Activated effector memory CD4-positive, alpha-beta T cell treated with anti-CD3 and anti-CD28 coated beads, Interleukin-2, amount 50 U/mL, for 16 hours (primary cell): ENCODE data around the gene DICER1.

ENCODE experiments used
- DNase-seq: peaks from one replicate; pipeline ENCODE4 v3.0.0-alpha.2; 2020

Gene DICER1

GRCh38 chr14:95078867-95079266 is 78.5 kb downstream of the DICER1 start:
- no peak for DNase-seq

- no peak for DNase-seq
These were observed 80.0 kb downstream of the DICER1 start for GRCh38 chr14:95077345-95077744.

DNA sequence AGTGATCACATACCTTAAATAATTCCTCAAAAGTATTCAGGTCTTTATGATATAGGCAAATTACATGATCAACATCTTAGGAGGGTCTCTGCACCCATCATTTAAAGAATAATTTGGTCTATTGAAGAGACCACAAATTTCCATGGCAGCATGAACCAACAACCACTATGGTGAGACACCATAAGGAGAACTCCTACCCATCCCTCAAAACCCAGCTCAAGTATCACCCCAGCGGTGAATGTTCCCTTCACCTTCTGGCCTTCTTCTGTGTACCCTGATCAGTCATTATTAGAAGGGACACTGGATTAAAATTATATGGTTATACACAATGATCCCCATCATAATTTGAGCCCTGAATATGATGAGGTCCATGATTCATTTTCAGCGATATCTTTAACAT is 81.5 kb downstream of the DICER1 start:
- DNase-seq: no peak

DNA sequence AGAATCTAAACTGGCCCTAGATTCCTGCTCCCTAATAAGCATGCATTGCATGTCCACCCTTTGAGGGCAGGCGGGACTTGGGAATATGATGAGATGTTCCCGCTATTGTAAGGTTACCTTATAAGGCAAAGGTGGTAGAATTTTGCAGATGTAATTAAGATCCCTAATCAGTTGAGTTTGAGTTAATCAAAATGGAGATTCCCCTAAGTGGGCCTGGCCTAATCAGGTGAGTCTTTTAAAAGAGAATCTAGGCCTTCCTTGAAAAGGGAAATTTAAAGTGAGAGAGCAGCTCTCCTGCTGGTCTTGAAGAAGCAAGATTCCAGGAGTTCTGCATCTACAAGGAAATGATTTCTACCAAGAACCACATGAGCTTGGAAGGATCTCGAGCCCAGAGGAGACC is 83.4 kb downstream of the DICER1 start:
- DNase-seq: no peak

DNA sequence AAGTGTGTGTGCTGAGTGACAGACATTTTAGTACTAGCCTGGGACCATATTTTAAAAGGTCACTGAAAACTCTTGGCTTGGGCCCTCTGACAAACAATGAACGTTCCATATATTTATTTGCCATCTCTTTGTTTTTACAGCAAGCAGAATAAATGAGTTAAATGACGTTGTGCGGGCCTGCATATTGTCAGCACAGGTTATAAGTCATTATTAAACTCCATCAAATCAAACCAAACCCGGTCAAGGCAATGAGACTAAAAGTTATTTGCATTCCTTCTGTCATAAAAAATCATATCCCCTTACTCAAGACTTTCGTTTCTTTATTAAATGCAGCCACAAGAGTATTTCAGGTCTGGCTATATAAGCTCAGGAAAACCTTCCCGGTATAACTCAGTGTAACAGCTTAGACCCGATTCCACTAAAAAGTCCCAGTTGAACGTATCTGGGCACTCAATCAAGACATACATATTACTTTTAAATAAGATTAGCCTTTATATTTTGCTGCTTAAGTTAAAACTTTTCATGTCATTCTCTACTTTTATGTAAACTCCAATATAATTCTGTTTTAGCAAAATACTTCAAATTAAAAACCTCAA is 84.9 kb downstream of the DICER1 start:
- no peak for DNase-seq

GRCh38 chr14:95071649-95072280 is 85.6 kb downstream of the DICER1 start:
- no peak for DNase-seq

- DNase-seq: no peak
These were observed 86.4 kb downstream of the DICER1 start for GRCh38 chr14:95070748-95071435.

- no peak for DNase-seq
These were observed 87.8 kb downstream of the DICER1 start for GRCh38 chr14:95069547-95069946.

- no peak for DNase-seq
These were observed 88.3 kb downstream of the DICER1 start for GRCh38 chr14:95069018-95069417.

- no peak for DNase-seq
These were observed 88.8 kb downstream of the DICER1 start for GRCh38 chr14:95068521-95068920.

- no peak for DNase-seq
These were observed 89.2 kb downstream of the DICER1 start for GRCh38 chr14:95068080-95068479.

DNA sequence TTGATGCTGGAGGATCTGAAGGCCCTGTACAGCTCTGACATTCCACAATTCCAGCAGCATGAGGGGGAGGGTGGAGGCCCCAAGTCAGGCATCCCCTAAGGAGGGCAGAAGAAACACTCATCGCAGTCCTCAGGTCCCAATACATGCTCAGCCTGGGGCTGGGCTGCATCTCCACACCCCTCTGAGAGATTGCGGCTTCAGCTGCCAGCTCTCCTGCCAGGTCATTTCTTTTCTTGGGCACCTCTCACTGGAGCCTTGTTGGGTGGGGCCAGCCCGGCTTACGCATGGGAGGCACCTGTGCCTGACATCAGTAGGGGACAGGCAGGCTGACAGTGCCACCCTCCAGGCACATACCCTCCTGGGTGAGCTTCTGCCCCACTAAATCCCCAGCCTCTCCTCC is 89.8 kb downstream of the DICER1 start:
- no peak for DNase-seq

DNA sequence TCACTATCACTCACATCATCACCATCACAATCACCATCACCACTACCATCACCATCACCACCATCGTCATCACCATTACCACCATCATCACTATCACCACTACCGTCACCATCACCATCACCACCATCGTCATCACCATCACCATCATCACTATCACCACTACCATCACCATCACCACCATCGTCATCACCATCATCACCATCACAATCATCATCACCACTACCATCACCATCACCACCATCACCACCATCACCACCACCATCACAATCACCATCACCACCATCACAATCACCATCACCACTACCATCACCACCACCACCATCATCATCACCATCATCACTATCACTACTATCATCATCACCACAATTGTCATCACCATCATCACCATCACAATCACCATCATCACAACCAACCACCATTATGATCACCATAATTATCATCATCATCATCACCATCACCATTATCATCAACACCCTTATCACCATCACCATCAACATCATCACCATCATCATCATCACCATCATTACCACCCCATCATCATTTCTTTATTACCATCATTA is 90.8 kb downstream of the DICER1 start:
- DNase-seq: no peak

DNA sequence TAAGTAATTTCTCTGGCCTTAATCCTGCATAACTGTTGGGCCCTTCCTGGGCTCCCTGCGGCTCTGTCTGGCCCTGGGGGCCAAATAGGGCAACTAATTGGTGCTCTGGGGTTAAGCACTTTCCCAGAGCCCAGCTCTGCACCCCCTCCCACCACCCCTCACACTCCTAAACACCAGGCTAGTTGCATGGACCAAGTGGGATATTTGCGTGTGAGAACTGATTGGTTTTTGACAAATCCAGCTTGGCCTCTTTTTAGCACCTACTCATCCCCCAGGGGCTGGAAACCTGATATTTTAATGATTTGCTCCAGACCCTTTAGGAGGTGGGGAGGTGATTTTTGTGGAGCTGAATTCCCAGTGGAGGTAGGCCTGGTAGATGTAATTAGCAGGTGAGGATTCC is 91.9 kb downstream of the DICER1 start:
- no peak for DNase-seq

DNA sequence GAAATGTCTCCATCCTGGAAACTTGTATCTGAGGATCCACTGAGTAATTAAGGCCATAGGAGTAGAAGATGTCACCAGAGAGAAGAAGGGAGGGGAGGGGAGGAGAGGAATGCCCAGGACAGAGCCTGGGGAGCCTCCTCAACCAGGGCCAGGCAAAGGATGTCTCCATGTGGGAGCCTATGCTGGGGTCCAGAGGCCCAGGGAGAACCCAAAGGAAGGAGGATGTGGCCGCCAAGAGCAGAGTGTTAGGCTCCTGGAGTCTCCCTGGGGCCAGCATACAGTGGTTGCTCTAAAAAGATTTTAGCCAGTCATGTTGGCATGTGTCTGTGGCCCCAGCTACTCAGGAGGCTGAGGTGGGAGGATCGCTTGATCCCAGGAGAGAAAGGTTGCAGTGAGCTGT is 92.6 kb downstream of the DICER1 start:
- no peak for DNase-seq

DNA sequence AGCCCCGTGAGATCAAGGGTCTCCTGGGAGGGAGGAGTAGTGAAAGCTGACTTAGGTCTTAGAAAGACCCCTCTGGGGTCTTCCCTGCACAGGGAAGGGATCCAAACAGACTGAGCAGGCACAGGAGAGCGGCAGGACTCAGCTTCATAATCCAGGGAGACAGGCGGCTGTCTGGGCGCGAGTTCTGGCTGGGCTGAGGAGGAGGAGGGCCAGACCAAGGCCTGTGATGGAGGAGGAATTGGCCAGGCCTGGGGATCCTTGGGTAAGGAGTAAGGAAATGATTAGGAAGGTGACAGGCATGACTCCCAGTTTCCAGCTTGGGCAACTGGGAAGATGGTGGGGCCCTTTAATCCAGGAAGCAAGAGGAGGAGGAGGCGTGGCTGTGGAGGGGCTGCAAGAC is 93.1 kb downstream of the DICER1 start:
- DNase-seq: no peak

GRCh38 chr14:95063391-95063790 is 93.9 kb downstream of the DICER1 start:
- peak; percentile 12 for DNase-seq

GRCh38 chr14:95062946-95063345 is 94.4 kb downstream of the DICER1 start:
- peak; percentile 19 for DNase-seq

GRCh38 chr14:95062220-95062619 is 95.1 kb downstream of the DICER1 start:
- DNase-seq: peak; percentile 22

GRCh38 chr14:95061317-95062093 is 95.8 kb downstream of the DICER1 start:
- peak; percentile 58 for DNase-seq

- no peak for DNase-seq
These were observed 98.2 kb downstream of the DICER1 start for GRCh38 chr14:95059126-95059525.

DNA sequence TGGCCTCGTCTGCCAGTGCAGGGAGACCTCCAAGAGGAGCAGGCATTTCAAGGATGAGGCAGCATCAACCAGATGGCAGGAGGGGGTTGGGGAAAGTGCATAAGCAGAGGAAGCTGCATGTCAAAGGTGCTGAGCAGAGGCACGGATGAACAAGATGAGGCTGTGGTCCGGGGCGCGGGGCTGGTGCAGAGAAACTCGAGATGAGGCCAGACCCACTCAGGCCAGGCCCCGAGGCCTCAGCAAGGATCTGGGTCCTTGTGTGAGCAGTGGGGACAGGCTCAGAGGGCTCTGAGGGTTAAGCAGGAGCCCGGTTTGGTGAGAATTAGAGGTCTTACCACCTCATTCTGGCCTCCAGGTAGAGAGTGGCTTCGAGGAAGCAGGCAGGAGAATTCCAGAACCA is 98.8 kb downstream of the DICER1 start:
- no peak for DNase-seq

DNA sequence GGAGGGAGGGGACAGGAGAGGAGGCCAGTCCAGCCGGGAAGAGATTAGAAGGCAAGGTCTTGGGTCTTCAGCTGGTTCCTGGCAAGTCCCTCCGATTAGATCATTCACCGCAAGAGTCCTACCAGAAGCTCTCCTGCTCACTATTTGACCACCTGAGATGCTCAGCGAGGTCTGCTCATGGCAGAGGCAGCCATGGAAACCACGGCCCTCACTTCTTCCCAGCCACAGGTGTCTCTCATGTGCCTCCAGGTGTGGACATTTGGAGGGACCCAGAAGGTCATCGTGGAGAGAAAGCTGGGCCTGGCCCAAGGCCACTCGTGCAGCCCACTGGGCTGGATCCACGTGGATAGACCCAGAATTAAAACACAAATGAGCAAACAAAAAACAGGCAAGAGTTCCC is 99.5 kb downstream of the DICER1 start:
- no peak for DNase-seq
